ENCODE data around the gene TARBP2.
A peak's percentile ranks its signal among the peaks of the same experiment; 100 is the strongest.

The TARBP2 gene

GRCh38 chr12:53495903-53496751 is 5.0 kb upstream of the TARBP2 start:
- no peak for DNase-seq (ENCODE audit: low read depth)
- no peak overlapping the region for H3K4me3 ChIP-seq (ENCODE audit: low read depth, low read length)
- TF ChIP-seq CTCF (IDR thresholded peaks at IDR 0.05; ENCODE audit: insufficient read depth, low read depth, low read length, missing control alignments), result no peak

- TF ChIP-seq CTCF (IDR thresholded peaks at IDR 0.05; ENCODE audit: insufficient read depth, low read depth, low read length, missing control alignments), result no peak
- DNase-seq (ENCODE audit: low read depth), result no peak
- H3K4me3 ChIP-seq (ENCODE audit: low read depth, low read length), result no peak overlapping the region
Observed at GRCh38 chr12:53496752-53497032, 4.4 kb upstream of the TARBP2 start.

- TF ChIP-seq CTCF (IDR thresholded peaks at IDR 0.05; ENCODE audit: insufficient read depth, low read depth, low read length, missing control alignments), result no peak
- no peak for DNase-seq (ENCODE audit: low read depth)
- H3K4me3 ChIP-seq (ENCODE audit: low read depth, low read length), result no peak overlapping the region
Observed at GRCh38 chr12:53497461-53497860, 3.6 kb upstream of the TARBP2 start.

GRCh38 chr12:53498235-53498630 is 2.9 kb upstream of the TARBP2 start:
- DNase-seq (ENCODE audit: low read depth), result no peak
- H3K4me3 ChIP-seq (ENCODE audit: low read depth, low read length), result no peak overlapping the region
- no peak for TF ChIP-seq CTCF (IDR thresholded peaks at IDR 0.05; ENCODE audit: insufficient read depth, low read depth, low read length, missing control alignments)

GRCh38 chr12:53499266-53500141 is 1.6 kb upstream of the TARBP2 start, which contains the start of gene MAP3K12:
Gene MAP3K12, minus strand, starts transcription at chr12:53499458. Its CDS starts 12,067 bp downstream, at chr12:53487391.
- DNase-seq (ENCODE audit: low read depth), result peak; percentile 68
- no peak for TF ChIP-seq CTCF (IDR thresholded peaks at IDR 0.05; ENCODE audit: insufficient read depth, low read depth, low read length, missing control alignments)
- H3K4me3 ChIP-seq (ENCODE audit: low read depth, low read length), result peak within 1 kb of the TSS; percentile 66

- TF ChIP-seq CTCF (IDR thresholded peaks at IDR 0.05; ENCODE audit: insufficient read depth, low read depth, low read length, missing control alignments), result no peak
- DNase-seq (ENCODE audit: low read depth), result no peak
- peak overlapping the region; percentile 66 for H3K4me3 ChIP-seq (ENCODE audit: low read depth, low read length)
Observed at GRCh38 chr12:53500142-53500775, 824 bp upstream of the TARBP2 start.

Data from GM12865 (cell line).